SK-N-SH (cell line): ENCODE data around the gene INKA1. TPM values are rescaled to one million over a fixed set of nuclear protein-coding genes. Genes with fewer than 3 reads are reported as not detected.
A peak's percentile ranks its signal among the peaks of the same experiment; 100 is the strongest.
"Not testable (repeated sequence)": the region's sequence is repeated elsewhere in the genome, so short reads cannot be mapped to it uniquely, and the experiment has no call there.

Experiments used
- CTCF ChIA-PET: fragments of 300-600, 350-600 bp; formaldehyde crosslinking; extraction: SDS; loops from one replicate; lab custom pipeline; 2021; lab: Yijun Ruan, JAX
- POLR2A ChIA-PET: fragments of 350-600 bp; sonication (Branson Sonifier 250); formaldehyde crosslinking; extraction: SDS; loops from one replicate; lab custom pipeline; 2020; ENCODE audit warnings: antibody characterized with exemption, inconsistent platforms; lab: Yijun Ruan, JAX
- DNase-seq: peaks from one replicate; pipeline ENCODE4 v3.0.0; 2012
- H2AFZ ChIP-seq: fragments of 200-600 bp; sonication (generic); 2 replicates; pipeline ENCODE4 v1.8.1; 2016; ENCODE audit warnings: antibody characterized with exemption, mild to moderate bottlenecking, low read depth
- H3F3A ChIP-seq: fragments of 200-600 bp; sonication (generic); replicated peaks from 2 replicates; pipeline ENCODE3; 2016; ENCODE audit warnings: antibody characterized with exemption, mild to moderate bottlenecking; ENCODE audit not compliant: insufficient read depth
- H3K27ac ChIP-seq, 2 experiments: fragments of 200-500 bp in 1 of 2; fragments of 200-600 bp in 1 of 2; sonication (Bioruptor generic) in 1 of 2; sonication (generic), shearing (Covaris generic) in 1 of 2; 2 replicates each; pipeline versions ENCODE4 v1.5.1 to v1.6.1; 2014 to 2016; ENCODE audit warnings: low read depth in 2 of 2, inconsistent platforms in 1 of 2, low read length in 1 of 2, mild to moderate bottlenecking in 1 of 2, mixed read lengths in 1 of 2
- H3K27me3 ChIP-seq: fragments of 200-600 bp; sonication (generic), shearing (Covaris generic); 2 replicates; pipeline ENCODE4 v1.6.1; 2016; ENCODE audit warnings: mixed run types; ENCODE audit not compliant: insufficient read depth
- H3K36me3 ChIP-seq, 2 experiments: fragments of 200-500 bp in 1 of 2; fragments of 200-600 bp in 1 of 2; sonication (Bioruptor generic) in 1 of 2; sonication (generic) in 1 of 2; replicated peaks in 1 of 2; 2 replicates each; pipeline versions ENCODE3 to v1.5.1; 2014 to 2016; ENCODE audit warnings: low read length in 1 of 2, mild to moderate bottlenecking in 1 of 2; ENCODE audit not compliant: insufficient read depth in 2 of 2, control insufficient read depth in 1 of 2
- H3K4me1 ChIP-seq, 2 experiments: fragments of 200-500 bp in 1 of 2; fragments of 200-600 bp in 1 of 2; sonication (Bioruptor generic) in 1 of 2; sonication (generic), shearing (Covaris generic) in 1 of 2; 2 replicates each; pipeline versions ENCODE4 v1.5.1 to v1.6.1; 2014 to 2016; ENCODE audit warnings: low read depth in 1 of 2, low read length in 1 of 2, mixed run types in 1 of 2; ENCODE audit not compliant: insufficient read depth in 2 of 2, control insufficient read depth in 1 of 2
- H3K4me2 ChIP-seq: fragments of 200-600 bp; sonication (generic), shearing (Covaris generic); 2 replicates; pipeline ENCODE4 v1.6.1; 2017; ENCODE audit warnings: mixed run types
- H3K4me3 ChIP-seq, 2 experiments: fragments of 200-500 bp in 1 of 2; fragments of 200-600 bp in 1 of 2; sonication (Bioruptor generic) in 1 of 2; sonication (generic), shearing (Covaris generic) in 1 of 2; 2 replicates each; pipeline versions ENCODE4 v1.5.1 to v1.8.1; 2014 to 2016; ENCODE audit warnings: low read depth in 2 of 2, inconsistent platforms in 1 of 2, low read length in 1 of 2, mild to moderate bottlenecking in 1 of 2, mixed read lengths in 1 of 2, moderate library complexity in 1 of 2
- H3K79me2 ChIP-seq: fragments of 200-600 bp; sonication (generic); 2 replicates; pipeline ENCODE4 v1.8.1; 2017; ENCODE audit warnings: mild to moderate bottlenecking; ENCODE audit not compliant: insufficient read depth
- H3K9ac ChIP-seq: fragments of 200-600 bp; sonication (generic); 2 replicates; pipeline ENCODE4 v1.6.1; 2017; ENCODE audit warnings: mixed run types
- H3K9me2 ChIP-seq: fragments of 200-600 bp; sonication (generic); 2 replicates; pipeline ENCODE4 v1.6.1; 2017; ENCODE audit warnings: mixed run types
- H3K9me3 ChIP-seq: fragments of 200-600 bp; sonication (generic); 2 replicates; pipeline ENCODE4 v1.6.1; 2017; ENCODE audit warnings: mixed run types, mild to moderate bottlenecking, moderate library complexity
- H4K20me1 ChIP-seq: fragments of 200-600 bp; sonication (generic); 2 replicates; pipeline ENCODE4 v1.6.1; 2017; ENCODE audit warnings: mild to moderate bottlenecking, mixed run types; ENCODE audit not compliant: insufficient read depth
- EZH2phosphoT487 ChIP-seq: fragments of 200-600 bp; sonication (generic); IDR thresholded peaks from 2 replicates; pipeline ENCODE4 v1.6.1; 2017; ENCODE audit warnings: low read depth, mixed run types, mild to moderate bottlenecking, antibody characterized with exemption, moderate library complexity, borderline replicate concordance
- FOSL2 ChIP-seq: IDR thresholded peaks from 2 replicates; pipeline ENCODE4 v1.4.0; 2012; ENCODE audit warnings: low read depth, mild to moderate bottlenecking, moderate library complexity, borderline replicate concordance
- GABPA ChIP-seq: IDR thresholded peaks from 2 replicates; pipeline ENCODE4 v1.4.0; 2012; ENCODE audit warnings: low read depth, mild to moderate bottlenecking
- NFIC ChIP-seq: IDR thresholded peaks from 2 replicates; pipeline ENCODE4 v1.4.0; 2012; ENCODE audit warnings: borderline replicate concordance
- NRF1 ChIP-seq: IDR thresholded peaks from 2 replicates; pipeline ENCODE4 v1.6.1; 2012; ENCODE audit warnings: low read depth, mild to moderate bottlenecking, low read length
- SIN3A ChIP-seq: IDR thresholded peaks from 2 replicates; pipeline ENCODE4 v1.6.1; 2012; ENCODE audit warnings: low read depth, mild to moderate bottlenecking, low read length, moderate library complexity, borderline replicate concordance
- TEAD4 ChIP-seq: IDR thresholded peaks from 2 replicates; pipeline ENCODE4 v1.4.0; 2012; ENCODE audit warnings: mild to moderate bottlenecking, borderline replicate concordance; ENCODE audit not compliant: insufficient read depth
- ZBTB33 ChIP-seq: IDR thresholded peaks from 2 replicates; pipeline ENCODE4 v1.4.0; 2012; ENCODE audit warnings: low read depth, borderline replicate concordance
- WGBS: methylation state at CpG from one replicate; pipeline ENCODE4 v1.1.6; 2017; ENCODE audit warnings: low lambda C conversion rate; 5-methylcytosine and 5-hydroxymethylcytosine counted together
- polyA plus RNA-seq, 3 experiments: library from polyadenylated mRNA; depleted of rRNA; stranded (reverse); fragments of >200 nt; gene quantifications; 2 replicates each; pipeline ENCODE4 v1.2.3, GENCODE V29; 2012

INKA1 gene
- polyA plus RNA-seq, 1 of the 3 experiments (the other 2 are of a cell fraction) = 3.4 TPM

- peak within 1 kb of the TSS; percentile 22 to 51; a peak in 3 of 4 replicates for H3K4me3 ChIP-seq
- no peak for DNase-seq
- H3K9ac ChIP-seq = peak within 1 kb of the TSS; percentile 38
Measured at GRCh38 chr3:49813497-49814174, 10.6 kb downstream of the INKA1 start, which contains the start of gene UBA7. Gene UBA7, minus strand, starts transcription at chr3:49813953. Its CDS starts 166 bp downstream, at chr3:49813787.

GRCh38 chr3:49823131-49823530 is 20.1 kb downstream of the INKA1 start:
- H3K79me2 ChIP-seq, DNase-seq, H2AFZ ChIP-seq, H3K4me1 ChIP-seq, H3F3A ChIP-seq, H3K36me3 ChIP-seq, H3K4me2 ChIP-seq, H3K4me3 ChIP-seq, H4K20me1 ChIP-seq, H3K27me3 ChIP-seq, H3K9ac ChIP-seq, H3K27ac ChIP-seq, H3K9me3 ChIP-seq, POLR2A ChIA-PET, H3K9me2 ChIP-seq: not testable (repeated sequence)
- CTCF ChIA-PET = interaction anchor here (2.2 kb wide), 1 partner anchor 16 kb away, joined by 4 read pairs; no protein-coding TSS in a partner anchor
- 100% methylated on average over 3 of the region's 3 CpGs for WGBS

More at GRCh38 chr3:49813497-49814174, 10.6 kb downstream of the INKA1 start, which contains the start of gene UBA7:
- TF ChIP-seq EZH2phosphoT487 (no peak), NRF1 (no peak), TEAD4 (no peak), SIN3A (no peak), ZBTB33 (no peak), GABPA (no peak), FOSL2 (no peak), NFIC (peak; percentile 17; the same call in 1 of the 2 replicates)
- ChIA-PET CTCF (interaction anchor here (1.2 to 17.6 kb wide), 2 partner anchors 11 to 23 kb away, joined by 5 to 386 read pairs; partner anchors contain the start of gene INKA1), POLR2A (no interaction called here)
- Histone ChIP-seq H3K79me2 (no peaks in the 10 kb centered on the region), H3K4me1 (peaks cover 0 to 28% of the 10 kb centered on the region in 2 experiments; a peak in 1 of 4 replicates), H3K27ac (peak within 1 kb of the TSS; percentile 42 to 63; a peak in 3 of 4 replicates), H4K20me1 (no peaks in the 10 kb centered on the region), H3K36me3 (no peaks in the 10 kb centered on the region), H3K9me3 (no peaks in the 10 kb centered on the region), H3K4me2 (peak within 1 kb of the TSS; percentile 73), H3K9me2 (no peaks in the 10 kb centered on the region), H3K27me3 (no peaks in the 10 kb centered on the region), H3F3A (peaks cover 4% of the 10 kb centered on the region), H2AFZ (peak within 1 kb of the TSS; percentile 92)
- 74% methylated on average over 8 of the region's 9 CpGs for whole genome bisulfite sequencing
